MM.1S (cell line): ENCODE data around the gene SF3B5.
"Not testable (repeated sequence)": the region's sequence is repeated elsewhere in the genome, so short reads cannot be mapped to it uniquely, and the experiment has no call there.

Experiments used
- DNase-seq: peaks from one replicate; pipeline ENCODE4 v3.0.0-alpha.2; 2015
- H2AFZ ChIP-seq: fragments of 300-600 bp; sonication (generic); 2 replicates; pipeline ENCODE4 v1.6.0; 2016; ENCODE audit warnings: antibody characterized with exemption, low read length
- H3F3A ChIP-seq: fragments of 300-600 bp; sonication (generic); 2 replicates; pipeline ENCODE4 v1.6.1; 2016; ENCODE audit warnings: mild to moderate bottlenecking, antibody characterized with exemption, low read length, moderate library complexity, mixed read lengths; ENCODE audit not compliant: insufficient read depth
- H3K27ac ChIP-seq: fragments of 300-600 bp; sonication (generic); 2 replicates; pipeline ENCODE4 v1.5.1; 2016; ENCODE audit warnings: mild to moderate bottlenecking, low read length
- H3K27me3 ChIP-seq: fragments of 300-600 bp; sonication (generic); replicated peaks from 2 replicates; pipeline ENCODE4 v1.6.0; 2016; ENCODE audit warnings: low read length; ENCODE audit not compliant: insufficient read depth
- H3K36me3 ChIP-seq: fragments of 300-600 bp; sonication (generic); replicated peaks from 2 replicates; pipeline ENCODE4 v1.6.1; 2016; ENCODE audit warnings: mild to moderate bottlenecking, low read length, mixed read lengths; ENCODE audit not compliant: insufficient read depth
- H3K4me1 ChIP-seq: fragments of 300-600 bp; sonication (generic); 2 replicates; pipeline ENCODE4 v1.6.1; 2016; ENCODE audit warnings: low read length, mixed read lengths
- H3K4me2 ChIP-seq: fragments of 300-600 bp; sonication (generic); 2 replicates; pipeline ENCODE4 v1.6.0; 2016; ENCODE audit warnings: low read depth, low read length
- H3K4me3 ChIP-seq: fragments of 300-600 bp; sonication (generic); 2 replicates; pipeline ENCODE4 v1.5.1; 2016; ENCODE audit warnings: low read length, mixed read lengths
- H3K79me2 ChIP-seq: fragments of 300-600 bp; sonication (generic); 2 replicates; pipeline ENCODE4 v1.6.1; 2016; ENCODE audit warnings: mixed run types, low read length, mixed read lengths
- H3K9ac ChIP-seq: fragments of 300-600 bp; sonication (generic); 2 replicates; pipeline ENCODE4 v1.6.1; 2016; ENCODE audit warnings: low read length, mixed read lengths
- H3K9me2 ChIP-seq: fragments of 300-600 bp; sonication (generic); replicated peaks from 2 replicates; pipeline ENCODE4 v1.6.1; 2016; ENCODE audit warnings: mild to moderate bottlenecking, low read length, mixed read lengths; ENCODE audit not compliant: insufficient read depth
- H3K9me3 ChIP-seq: fragments of 300-600 bp; sonication (generic); replicated peaks from 2 replicates; pipeline ENCODE4 v1.6.1; 2016; ENCODE audit warnings: mild to moderate bottlenecking, low read length, mixed read lengths; ENCODE audit not compliant: insufficient read depth
- H4K20me1 ChIP-seq: fragments of 300-600 bp; sonication (generic); 2 replicates; pipeline ENCODE4 v1.6.1; 2016; ENCODE audit warnings: mild to moderate bottlenecking, low read length, moderate library complexity, mixed read lengths; ENCODE audit not compliant: insufficient read depth
- EZH2 ChIP-seq: fragments of 300-600 bp; sonication (generic); optimal IDR thresholded peaks from 2 replicates; pipeline ENCODE3; 2017; ENCODE audit warnings: low read depth, mild to moderate bottlenecking, antibody characterized with exemption, low read length, mixed read lengths
- EZH2phosphoT487 ChIP-seq: fragments of 300-600 bp; sonication (generic); IDR thresholded peaks from 2 replicates; pipeline ENCODE4 v1.6.1; 2018; ENCODE audit warnings: antibody characterized with exemption, low read length
- TF ChIP-seq, protein P1 (sequence below): fragments of 300-600 bp; sonication (generic); IDR thresholded peaks from 2 replicates; pipeline ENCODE4 v1.5.1; 2016; ENCODE audit warnings: antibody characterized with exemption, low read length, mixed read lengths

The SF3B5 gene

DNA sequence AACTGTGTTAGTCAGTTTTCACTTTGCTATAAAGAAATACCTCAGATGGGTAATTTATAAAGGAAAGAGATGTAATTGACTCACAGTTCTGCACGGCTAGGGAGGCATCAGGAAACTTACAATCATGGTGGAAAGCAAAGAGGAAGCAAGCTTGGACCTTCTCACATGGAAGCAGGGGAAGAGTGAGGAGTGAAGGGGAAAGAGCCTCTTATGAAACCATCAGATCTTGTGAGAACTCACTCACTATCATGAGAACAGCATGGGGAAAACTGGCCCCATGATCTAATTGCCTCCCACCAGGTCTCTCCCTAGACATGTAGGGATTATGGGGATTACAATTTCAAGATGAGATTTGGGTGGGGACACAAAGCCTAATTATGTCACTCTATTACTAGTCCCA, 46.0 kb downstream of the SF3B5 start:
- Histone ChIP-seq H3F3A (no peaks in the 10 kb centered on the region), H3K4me3 (no peak overlapping the region), H3K36me3 (no peaks in the 10 kb centered on the region), H3K4me2 (no peak overlapping the region), H3K4me1 (no peaks in the 10 kb centered on the region), H4K20me1 (no peaks in the 10 kb centered on the region), H3K9me3 (no peaks in the 10 kb centered on the region), H3K9me2 (no peaks in the 10 kb centered on the region), H3K27me3 (no peaks in the 10 kb centered on the region), H3K27ac (no peak overlapping the region), H2AFZ (no peak overlapping the region), H3K9ac (no peak overlapping the region), H3K79me2 (no peaks in the 10 kb centered on the region)
- TF ChIP-seq EZH2 = no peak
- TF ChIP-seq, protein P1, sequence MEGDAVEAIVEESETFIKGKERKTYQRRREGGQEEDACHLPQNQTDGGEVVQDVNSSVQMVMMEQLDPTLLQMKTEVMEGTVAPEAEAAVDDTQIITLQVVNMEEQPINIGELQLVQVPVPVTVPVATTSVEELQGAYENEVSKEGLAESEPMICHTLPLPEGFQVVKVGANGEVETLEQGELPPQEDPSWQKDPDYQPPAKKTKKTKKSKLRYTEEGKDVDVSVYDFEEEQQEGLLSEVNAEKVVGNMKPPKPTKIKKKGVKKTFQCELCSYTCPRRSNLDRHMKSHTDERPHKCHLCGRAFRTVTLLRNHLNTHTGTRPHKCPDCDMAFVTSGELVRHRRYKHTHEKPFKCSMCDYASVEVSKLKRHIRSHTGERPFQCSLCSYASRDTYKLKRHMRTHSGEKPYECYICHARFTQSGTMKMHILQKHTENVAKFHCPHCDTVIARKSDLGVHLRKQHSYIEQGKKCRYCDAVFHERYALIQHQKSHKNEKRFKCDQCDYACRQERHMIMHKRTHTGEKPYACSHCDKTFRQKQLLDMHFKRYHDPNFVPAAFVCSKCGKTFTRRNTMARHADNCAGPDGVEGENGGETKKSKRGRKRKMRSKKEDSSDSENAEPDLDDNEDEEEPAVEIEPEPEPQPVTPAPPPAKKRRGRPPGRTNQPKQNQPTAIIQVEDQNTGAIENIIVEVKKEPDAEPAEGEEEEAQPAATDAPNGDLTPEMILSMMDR = no peak
- TF ChIP-seq EZH2phosphoT487 = no peak
- no peak for DNase-seq

DNA sequence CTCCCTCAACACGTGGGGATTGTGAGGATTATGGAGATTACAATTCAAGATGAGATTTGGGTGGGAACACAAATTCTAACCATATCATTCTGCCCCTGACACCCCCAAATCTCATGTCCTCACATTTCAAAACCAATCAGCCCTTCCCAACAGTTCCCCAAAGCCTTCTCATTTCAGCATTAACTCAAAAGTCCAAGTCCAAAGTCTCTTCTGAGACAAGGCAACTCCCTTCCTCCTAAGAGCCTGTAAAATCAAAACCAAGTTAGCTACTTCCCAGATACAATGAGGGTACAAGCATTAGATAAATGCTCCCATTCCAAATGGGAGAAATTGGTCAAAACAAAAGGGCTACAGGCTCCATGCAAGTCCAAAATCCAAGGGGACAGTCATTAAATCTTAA, 47.7 kb downstream of the SF3B5 start:
- DNase-seq = no peak
- H3K79me2 ChIP-seq = no peaks in the 10 kb centered on the region
- H3K4me2 ChIP-seq = no peak overlapping the region
- no peaks in the 10 kb centered on the region for H3K9me3 ChIP-seq
- H3K27ac ChIP-seq = no peak overlapping the region
- H3K4me3 ChIP-seq = no peak overlapping the region
- H3K36me3 ChIP-seq = no peaks in the 10 kb centered on the region
- no peak overlapping the region for H2AFZ ChIP-seq
- H4K20me1 ChIP-seq = no peaks in the 10 kb centered on the region
- no peaks in the 10 kb centered on the region for H3K27me3 ChIP-seq
- H3K9me2 ChIP-seq = no peaks in the 10 kb centered on the region
- H3F3A ChIP-seq = no peaks in the 10 kb centered on the region
- H3K9ac ChIP-seq = no peak overlapping the region
- no peak for TF ChIP-seq EZH2
- TF ChIP-seq, protein P1 = no peak
- TF ChIP-seq EZH2phosphoT487 = no peak
- H3K4me1 ChIP-seq = no peaks in the 10 kb centered on the region

DNA sequence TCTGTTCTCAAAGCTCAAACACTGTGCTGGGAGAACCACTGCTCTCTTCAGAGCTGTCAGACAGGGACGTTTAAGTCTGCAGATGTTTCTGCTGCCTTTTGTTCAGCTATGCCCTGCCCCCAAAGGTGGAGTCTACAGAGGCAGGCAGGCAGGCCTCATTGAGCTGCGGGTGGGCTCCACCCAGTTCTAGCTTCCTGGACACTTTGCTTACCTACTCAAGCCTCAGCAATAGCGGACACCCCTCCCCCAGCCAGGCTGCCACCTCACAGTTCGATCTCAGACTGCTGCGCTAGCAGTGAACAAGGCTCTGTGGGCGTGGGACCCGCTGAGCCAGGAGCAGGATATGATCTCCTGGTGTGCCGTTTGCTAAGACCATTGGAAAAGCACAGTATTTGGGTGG, 48.7 kb downstream of the SF3B5 start:
- not testable (repeated sequence) for H3K36me3 ChIP-seq, H3K27me3 ChIP-seq, H3K9me3 ChIP-seq, H3K79me2 ChIP-seq, H3K4me2 ChIP-seq, H4K20me1 ChIP-seq, H2AFZ ChIP-seq, H3K4me1 ChIP-seq, H3K9ac ChIP-seq, H3K4me3 ChIP-seq, H3K27ac ChIP-seq, DNase-seq, H3F3A ChIP-seq, H3K9me2 ChIP-seq

DNA sequence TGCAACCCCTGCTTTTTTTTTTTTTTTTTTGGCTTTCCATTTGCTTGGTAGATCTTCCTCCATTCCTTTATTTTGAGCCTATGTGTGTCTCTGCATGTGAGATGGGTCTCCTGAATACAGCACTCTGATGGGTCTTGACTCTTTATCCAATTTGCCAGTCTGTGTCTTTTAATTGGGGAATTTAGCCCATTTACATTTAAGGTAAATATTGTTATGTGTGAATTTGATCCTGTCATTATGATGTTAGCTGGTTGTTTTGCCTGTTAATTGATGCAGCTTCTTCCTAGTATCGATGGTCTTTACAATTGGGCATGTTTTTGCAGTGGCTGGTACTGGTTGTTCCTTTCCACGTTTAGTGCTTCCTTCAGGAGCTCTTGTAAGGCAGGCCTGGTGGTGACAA, 50.4 kb downstream of the SF3B5 start:
- H3F3A ChIP-seq, H3K36me3 ChIP-seq, H3K9ac ChIP-seq, H3K27me3 ChIP-seq, H3K4me2 ChIP-seq, H3K4me3 ChIP-seq, H2AFZ ChIP-seq, H3K79me2 ChIP-seq, H3K4me1 ChIP-seq, H4K20me1 ChIP-seq, H3K9me2 ChIP-seq, H3K27ac ChIP-seq, H3K9me3 ChIP-seq, DNase-seq: not testable (repeated sequence)
